NCI-H345 treated with DMSO at 0.1 percent for 48 hours (cell line): ENCODE results near the gene ST6GALNAC5.
"Not testable (repeated sequence)": the region's sequence is repeated elsewhere in the genome, so short reads cannot be mapped to it uniquely, and the experiment has no call there.

ENCODE experiments used
- DNase-seq: peaks from one replicate; lab custom pipeline; 2025; ENCODE audit not compliant: unreplicated experiment; lab: John Stamatoyannopoulos, UW

The ST6GALNAC5 gene

DNA sequence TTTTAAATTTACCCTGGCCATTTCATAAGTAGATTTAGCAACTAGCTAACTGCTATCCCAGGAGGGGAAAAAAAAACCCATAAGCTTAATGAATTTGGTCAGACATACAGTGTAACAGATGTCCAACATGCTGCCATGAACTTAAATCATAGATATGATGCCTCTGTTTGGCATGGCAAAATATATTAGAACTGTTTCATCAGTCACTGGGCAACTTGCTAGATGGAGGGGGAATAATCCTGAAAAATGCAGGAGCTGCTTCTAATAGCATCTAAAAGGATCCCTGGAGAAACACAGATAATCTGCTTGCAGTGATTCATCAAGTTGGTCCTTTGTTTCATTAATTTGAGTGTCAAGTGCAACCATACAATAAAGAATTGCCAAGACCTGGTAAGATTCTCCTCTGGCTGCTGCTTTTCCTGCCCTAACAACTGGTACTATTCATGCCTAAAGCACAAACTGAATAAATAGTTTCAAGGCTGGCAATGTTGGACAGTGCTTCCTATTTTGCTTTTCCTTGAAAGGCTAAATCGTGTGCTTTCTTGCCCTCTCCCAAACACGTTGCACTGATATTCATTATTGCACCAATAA lies 1.5 kb upstream of the ST6GALNAC5 start:
- DNase-seq: no peak

DNA sequence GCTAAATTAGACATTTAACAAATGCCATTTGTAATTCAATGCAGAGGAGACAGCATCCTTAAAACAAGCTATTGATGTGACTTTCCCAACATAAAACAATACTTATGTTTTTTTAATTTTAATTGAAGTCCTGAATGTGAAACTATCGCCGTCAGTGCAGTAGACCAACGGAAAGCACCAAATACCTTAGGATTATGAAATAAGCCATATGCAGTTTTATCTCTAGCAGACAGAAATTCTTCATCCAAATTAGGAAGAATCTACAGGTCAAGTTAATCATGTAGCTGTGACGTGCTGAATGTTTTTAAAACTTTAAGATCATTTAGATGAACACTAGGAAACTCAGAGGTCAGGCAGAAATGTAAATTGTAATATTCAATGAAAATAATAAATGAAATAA lies 714 bp upstream of the ST6GALNAC5 start:
- DNase-seq: no peak

DNA sequence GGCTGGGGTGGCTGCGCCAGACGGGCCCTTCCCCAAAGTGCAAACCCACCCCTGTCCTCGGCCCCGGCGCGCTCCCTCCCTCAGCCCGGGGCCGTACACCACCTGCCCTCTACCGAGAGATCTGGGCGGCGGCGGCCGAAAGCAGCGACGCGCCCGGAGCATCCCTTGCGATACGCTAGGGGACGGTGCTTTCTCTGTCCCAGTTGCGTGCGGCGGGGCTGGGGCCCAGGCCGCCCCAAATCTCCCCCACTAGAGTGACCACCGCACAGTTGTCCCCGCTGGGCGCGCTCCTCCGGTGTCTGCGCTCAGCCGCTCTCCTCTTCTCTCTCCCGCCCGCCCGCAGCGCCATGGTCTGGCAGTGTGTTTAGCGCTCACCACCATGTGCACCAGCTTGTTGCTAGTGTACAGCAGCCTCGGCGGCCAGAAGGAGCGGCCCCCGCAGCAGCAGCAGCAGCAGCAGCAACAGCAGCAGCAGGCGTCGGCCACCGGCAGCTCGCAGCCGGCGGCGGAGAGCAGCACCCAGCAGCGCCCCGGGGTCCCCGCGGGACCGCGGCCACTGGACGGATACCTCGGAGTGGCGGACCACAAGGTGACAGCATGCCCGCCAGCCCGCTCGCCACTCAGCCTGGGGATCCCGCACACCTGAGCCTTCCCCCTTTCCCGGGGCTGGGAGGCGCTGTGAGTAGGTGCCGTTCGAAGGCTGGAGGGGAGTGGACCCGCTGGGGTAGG lies 1.0 kb downstream of the ST6GALNAC5 start:
- no peak for DNase-seq

DNA sequence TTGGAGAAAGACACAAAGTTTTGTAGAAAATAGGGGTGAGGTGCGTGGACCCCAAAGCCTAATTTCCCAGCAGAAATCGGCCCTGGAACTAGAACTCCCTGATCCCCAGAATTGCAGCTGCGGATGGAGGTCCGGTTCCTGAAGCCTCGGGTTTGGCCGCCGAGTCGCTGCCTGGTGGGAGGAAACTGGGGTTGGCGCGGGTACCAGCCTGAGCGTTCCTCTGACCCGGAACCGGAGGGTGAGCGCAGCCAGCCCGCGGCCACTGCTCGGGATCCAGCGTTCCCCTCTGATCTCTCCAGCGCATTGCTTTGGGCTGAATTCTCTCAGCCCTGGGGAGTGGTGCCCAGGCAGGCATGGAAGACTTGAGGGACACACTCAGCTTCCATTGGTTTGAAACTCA lies 1.6 kb downstream of the ST6GALNAC5 start:
- no peak for DNase-seq

DNA sequence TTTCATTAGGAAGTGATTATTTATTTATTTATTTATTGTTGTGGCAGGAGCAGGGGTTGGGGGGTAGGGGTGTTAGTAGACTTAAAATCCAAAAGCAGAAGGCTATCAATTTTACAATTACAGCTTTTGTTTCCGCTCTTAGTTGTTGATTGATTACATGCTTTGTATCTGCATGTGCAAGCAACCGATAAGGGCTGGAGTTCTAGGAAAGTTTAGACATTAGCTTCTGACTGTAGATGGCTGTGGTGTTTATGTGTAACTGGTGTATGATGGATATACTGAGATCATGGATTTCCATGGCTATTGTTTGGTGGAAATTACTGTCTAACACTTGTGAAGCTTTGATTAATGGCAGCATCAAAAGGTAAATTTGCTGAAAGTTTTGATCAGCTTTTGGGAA lies 2.8 kb downstream of the ST6GALNAC5 start:
- DNase-seq: no peak

DNA sequence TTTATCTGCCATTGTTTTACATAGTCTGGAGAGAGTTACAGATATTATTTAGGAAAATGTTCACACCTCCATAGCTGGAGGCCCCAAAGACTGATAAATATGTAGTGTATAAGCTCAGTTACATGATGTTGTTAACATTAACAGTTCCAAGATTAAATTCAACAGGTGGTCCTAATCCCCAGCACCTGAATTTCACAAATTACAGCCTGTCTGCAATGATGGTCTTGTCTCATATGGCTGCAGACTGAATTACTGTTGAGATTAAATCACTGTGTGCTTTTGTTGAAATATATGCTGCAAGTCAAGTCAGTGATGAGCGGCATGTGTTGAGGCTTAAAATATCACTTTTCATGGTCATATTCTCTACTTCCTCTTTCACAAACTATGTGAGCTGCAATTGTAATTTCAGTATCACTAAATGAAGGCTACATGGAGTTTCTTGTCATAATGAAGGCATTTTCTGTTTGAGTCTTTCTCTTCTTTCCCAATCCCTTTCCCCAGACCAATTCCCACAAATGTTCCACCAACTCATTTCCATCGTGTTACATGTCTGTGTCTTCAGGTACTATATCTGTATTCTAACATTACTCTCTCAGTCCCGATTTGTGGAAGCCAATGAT lies 4.2 kb downstream of the ST6GALNAC5 start:
- no peak for DNase-seq

DNA sequence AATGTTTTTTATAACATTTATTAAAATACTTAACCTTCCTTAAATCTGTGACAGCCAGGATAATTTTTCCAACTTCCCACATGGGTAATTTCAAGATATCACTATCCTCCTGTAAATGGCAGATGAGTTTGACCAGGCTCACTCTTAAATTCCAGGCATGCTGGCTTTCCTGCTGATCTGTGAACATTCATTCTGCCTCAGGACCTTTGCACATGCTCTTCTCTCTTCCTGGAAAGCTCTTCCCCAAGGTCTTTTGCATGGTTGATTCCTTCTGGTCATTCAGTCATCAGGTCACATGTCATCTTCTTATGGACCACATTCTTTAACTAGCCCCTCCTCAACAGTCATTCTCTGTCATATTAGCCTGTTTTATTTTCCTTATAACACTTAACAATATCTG lies 5.7 kb downstream of the ST6GALNAC5 start:
- no peak for DNase-seq

DNA sequence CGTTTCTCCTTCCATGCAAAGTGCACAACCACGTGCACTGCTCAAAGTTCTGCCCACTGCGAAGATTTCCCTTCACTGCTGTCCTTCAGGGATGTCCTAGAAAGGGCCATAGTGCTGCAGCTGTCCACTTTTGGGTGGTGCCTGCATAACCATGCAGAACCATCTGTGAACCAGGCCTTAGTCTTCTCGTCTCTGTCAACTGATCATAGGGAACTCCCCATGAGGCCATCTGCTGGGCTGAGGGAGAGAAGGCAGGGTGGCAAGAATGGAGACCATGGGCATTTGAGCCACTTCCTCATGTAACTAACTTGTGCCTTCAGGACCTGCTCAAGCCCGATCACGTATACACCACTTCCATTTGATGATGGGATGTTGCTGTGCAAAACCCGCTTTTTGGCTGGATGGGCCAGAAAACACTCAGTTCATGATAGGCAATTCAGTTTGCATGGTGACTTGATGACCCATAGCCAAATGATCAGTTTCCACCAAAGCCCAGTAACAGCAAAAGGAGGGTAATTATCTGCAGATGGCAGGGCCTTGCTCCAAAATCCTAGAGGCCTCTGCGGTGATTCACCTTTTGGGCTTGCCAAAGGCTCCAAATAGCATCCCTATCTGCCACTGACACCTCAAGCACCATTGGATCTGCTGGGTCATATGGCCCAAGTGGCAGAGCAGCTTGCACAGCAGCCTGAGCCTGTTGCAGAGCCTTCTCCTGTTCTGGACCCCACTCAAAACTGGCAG lies 9.5 kb downstream of the ST6GALNAC5 start:
- no peak for DNase-seq

DNA sequence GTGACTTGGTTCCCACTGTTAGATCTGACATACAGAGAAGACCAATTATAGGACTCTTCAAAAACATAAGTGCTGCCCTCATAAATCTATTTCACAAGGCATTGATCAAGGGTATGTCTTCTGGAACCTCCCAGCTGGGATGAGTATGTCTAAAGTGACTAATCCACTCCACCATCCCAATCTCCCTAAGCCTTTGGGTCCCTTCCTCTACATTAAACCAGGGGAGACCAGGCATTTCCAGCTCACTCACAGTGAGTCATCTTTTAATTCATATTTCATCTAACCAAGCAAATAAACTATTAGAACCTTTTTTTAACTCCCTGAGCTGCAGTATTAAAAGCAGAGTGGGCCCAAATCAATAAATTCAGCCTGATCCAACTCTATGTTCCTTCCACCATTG lies 11.7 kb downstream of the ST6GALNAC5 start:
- not testable (repeated sequence) for DNase-seq

DNA sequence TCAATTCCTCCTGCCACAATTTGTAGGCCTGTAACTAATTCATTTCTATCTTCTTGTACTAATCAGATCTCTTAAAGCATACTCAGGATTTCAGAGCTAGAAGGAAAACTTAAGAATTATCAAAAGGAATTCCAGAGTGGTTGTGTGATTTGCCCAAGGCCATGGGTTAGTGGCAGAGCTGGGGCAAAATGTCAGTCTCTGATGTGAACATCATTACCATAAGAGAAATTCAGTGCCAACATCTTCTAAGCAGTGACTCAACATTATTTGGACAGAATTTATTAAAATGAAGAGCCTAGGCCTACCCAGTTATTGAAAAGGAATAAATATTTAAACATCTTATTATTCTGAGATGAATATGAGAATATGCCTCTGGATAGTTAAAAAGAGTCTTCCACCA lies 14.5 kb downstream of the ST6GALNAC5 start:
- no peak for DNase-seq

DNA sequence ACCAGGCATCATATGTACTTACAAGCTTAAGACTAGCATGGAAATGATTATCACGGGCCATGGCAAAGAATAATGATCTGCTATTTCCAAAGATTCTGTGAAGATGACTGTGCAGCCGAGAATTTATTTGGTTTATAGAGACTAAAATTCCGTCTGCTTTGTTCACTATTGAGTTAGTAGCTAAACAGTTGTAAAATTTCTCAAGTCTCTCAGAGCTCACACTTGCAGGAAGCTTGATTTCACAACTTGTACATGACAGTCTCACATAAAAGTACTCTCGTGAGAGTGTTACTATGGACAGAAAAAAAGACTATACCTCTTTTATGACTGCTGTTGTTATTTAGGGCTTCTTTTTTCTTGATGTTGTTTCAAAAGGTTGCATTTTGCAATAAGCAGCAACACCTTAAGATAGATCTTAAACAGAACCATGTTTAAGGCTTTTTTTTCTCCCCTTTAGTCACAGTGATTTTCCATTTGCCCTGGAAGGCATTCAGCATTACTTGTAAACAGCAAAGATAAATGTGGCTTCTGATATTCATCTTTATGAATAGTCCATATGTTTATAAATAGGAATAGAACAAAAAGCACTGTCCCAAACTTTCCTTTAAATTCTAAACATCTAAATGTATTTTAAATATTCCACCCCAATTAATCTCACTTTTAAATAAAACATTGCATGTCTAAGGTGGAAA lies 24.8 kb downstream of the ST6GALNAC5 start:
- no peak for DNase-seq

DNA sequence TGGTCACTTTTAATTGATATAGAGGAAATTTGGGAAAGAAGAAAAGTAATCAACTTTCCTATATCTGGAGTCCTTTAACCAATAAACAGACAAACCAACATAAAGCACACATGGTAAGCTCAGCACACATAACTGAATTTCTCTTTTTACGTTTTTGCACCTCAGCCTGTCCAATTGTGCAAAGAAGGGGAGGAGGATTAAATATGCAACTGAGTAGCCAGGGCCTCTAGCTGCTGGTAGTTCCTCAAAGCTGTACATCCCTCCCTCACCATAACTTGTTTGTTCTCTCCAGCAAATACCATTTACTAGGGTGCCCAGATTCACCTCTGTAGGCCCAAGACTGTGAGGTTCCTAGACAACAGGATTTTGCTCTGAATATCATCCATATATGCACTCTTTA lies 25.4 kb downstream of the ST6GALNAC5 start:
- DNase-seq: no peak

DNA sequence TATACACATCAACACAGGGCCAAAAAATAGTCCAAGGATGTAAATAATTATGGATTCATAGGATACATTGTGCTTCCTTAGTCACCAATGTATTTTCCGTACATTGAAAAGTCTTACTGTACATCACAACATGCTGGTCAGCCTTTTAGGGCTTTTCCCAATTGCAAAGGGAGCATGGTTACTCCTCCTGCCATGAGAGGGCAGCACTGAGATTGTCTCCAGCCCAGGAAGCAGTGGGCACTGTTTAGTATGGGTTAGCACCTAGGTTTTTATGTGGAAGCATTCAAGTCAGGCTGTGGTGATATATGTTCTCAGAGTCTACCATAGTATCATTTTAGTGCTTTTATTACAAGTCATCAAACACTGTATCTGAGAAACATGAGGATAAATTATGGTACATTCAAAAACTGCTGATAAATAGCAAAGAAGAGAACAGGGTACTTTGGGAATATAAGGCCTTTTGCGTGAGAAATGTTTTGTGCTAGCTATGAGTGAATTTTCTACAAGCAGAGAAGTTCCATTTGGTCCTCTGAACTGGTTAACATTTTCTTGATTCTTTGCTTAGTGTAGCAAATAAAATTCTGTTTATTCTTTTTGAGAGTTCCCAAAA lies 34.0 kb downstream of the ST6GALNAC5 start:
- no peak for DNase-seq

DNA sequence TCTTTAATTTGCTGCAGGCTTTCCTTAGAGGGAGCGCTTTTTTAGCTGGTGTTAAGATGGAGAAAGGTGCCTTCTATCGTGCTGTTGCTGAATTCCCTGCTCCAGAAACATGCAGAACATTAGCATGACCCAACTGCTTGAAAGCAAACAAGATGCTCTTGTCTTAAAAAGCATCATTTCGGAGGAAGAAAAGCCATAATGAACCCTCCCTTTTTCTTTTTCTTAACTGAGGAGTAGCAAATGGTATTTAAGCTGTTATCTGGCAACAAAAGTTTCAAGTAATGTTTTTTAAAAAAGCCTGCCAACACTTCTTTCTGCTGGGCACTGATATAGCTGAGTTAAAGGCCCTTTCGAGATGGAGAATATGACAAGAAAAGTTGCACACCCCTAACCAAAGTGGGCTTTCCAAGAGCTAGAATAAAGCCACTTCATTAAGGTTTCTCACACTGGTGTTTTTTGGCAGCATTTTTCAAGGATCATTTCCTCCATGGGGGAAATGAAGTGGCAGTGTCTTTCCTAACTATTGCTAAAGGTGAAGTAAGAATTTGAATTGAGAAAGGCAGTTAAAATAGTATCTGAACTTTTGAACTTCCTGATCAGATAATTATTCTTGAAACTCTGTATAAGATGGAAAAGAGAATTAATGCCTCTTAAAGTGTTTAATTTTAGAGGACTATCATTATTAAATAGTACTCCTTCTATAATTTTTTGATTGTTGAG lies 38.8 kb downstream of the ST6GALNAC5 start:
- DNase-seq: no peak

DNA sequence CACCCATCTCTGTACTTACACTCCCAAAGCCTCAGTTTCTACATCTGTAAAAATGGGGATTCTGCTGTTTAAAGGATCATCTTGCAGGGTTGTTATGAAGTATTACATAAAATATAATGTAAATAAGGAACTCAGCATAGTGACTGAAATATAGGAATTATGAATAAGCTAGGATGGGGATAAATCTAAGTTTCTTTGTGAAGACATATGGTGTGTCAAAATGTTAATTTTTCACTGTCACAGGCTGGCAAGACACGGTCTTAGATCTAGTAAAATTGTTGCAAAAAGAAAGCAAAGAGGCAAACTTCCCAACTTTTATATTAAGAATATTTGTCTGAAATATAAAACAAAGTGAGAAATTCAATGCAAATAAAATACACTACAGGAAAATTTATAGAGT lies 42.0 kb downstream of the ST6GALNAC5 start:
- no peak for DNase-seq

DNA sequence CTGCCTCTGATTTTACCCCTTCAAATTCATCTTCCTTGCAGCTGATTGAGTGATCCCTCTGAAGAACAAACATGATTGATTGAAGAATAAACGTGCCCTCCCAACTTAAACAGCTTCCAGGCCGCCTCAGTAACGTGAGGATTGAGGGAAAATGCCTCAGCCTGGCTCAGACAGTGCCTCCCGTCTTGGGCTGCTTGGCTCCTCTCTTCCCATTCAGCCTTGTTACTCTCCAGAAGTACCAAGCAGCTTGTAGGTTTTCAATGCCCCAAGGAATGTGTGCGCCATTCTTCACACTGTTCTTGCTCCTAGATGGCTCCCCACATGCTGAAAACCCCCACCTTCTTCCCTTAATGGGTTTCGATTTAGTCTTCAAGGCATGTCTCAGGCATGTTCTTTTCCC lies 51.8 kb downstream of the ST6GALNAC5 start:
- DNase-seq: no peak

DNA sequence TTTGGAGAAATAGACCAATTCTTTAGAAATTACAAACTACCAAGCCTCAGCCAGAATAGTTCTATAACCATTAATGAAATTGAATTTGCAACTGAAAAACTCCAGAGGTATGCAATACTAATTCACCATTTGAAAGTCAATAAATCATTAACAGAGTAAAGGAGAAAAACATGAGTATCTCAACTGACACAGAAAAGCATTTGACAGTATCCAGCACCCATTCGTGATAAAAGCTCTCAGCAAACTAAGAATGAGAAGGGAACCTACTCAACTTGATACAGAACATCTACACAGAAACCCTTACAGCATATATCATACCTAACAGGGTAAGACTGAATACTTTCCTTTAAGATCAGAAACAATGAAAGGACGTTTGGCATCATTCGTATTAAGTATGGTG lies 54.3 kb downstream of the ST6GALNAC5 start:
- no peak for DNase-seq

DNA sequence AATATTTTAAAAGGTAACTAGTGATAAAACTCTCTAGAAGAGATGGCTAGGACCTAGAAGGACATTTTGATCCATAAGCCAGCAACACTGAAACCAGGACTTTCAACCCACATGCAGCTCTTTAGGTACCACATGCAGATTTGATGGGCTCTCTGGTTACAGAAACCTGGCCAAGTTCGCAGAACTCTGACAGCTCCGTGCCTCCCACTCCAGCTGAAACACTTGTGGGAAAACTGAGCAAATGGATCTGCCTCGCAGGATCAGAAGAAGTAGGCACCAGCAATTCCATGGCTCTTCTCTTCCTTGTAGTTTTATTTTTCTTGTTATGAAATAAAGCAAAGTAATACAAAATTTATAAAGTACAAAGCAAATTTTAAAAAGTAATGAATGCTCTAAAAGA lies 58.5 kb downstream of the ST6GALNAC5 start:
- no peak for DNase-seq

DNA sequence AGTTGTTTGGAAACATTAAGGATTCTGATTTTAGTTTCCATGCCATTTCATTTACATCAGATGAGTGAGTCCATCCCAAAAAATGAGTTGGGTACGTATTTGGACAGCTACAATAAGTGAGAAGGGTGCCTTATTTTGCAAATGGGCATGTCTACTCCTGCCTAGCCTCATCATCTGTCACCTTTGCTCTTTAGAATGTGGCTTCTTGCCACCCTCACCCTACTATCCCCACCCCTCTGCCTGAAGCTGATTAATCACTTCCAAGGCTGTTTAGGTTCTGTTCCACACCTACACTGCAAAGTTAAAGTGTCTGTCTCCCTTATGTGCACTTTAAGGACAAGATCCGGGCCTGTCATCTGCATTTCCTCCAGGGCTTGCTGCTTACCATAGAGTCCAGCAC lies 61.2 kb downstream of the ST6GALNAC5 start:
- DNase-seq: no peak

DNA sequence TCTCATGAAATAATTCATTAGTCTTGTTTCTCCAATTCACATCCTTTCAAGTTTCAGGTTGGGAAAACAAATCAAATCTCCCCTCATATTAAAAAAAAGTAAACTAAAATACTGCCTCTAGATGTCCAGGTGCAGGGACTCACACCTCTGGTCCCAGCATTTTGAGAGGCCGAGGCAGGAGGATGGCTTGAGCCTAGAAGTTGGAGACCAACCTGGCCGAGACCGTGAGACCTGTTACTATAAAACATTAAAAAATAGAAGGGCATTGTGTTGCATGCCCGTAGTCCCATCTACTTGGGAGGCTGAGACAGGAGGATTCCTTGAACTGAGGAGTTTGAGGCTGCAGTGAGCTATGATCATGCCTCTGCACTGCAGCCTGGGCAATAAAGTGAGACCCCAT lies 61.9 kb downstream of the ST6GALNAC5 start:
- DNase-seq: no peak
